MV-4-11 (cell line): ENCODE data around the gene PPP3CA.
"Not testable (repeated sequence)": the region's sequence is repeated elsewhere in the genome, so short reads cannot be mapped to it uniquely, and the experiment has no call there.

Experiments used
- DNase-seq: peaks from one replicate; lab custom pipeline; 2025; lab: John Stamatoyannopoulos, UW

PPP3CA gene

GRCh38 chr4:101211146-101211553 lies 136.2 kb downstream of the PPP3CA start:
- DNase-seq, result no peak

GRCh38 chr4:101210331-101210730 lies 137.0 kb downstream of the PPP3CA start:
- no peak for DNase-seq

DNA sequence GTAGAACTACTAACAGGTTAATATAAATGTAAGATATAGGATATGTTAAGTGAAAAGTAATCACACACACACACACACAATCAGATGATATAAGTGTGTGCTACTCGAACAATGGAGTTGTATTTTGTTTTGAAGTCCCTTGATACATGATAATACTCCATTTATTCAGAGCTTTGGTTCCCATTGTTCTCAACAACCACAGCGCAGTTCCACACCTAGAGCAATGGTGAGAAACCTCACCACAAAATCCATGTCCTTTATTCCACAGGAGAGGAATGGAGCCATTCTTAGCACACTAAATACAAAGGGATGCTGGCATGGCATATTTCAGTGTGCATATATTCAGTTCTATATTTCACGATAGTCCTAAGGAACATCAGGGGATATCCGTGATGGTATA lies 139.2 kb downstream of the PPP3CA start:
- no peak for DNase-seq

- peak; percentile 88 for DNase-seq
These were observed 141.4 kb downstream of the PPP3CA start for GRCh38 chr4:101205916-101206315.

GRCh38 chr4:101201421-101201820 lies 145.9 kb downstream of the PPP3CA start:
- DNase-seq, result no peak

DNA sequence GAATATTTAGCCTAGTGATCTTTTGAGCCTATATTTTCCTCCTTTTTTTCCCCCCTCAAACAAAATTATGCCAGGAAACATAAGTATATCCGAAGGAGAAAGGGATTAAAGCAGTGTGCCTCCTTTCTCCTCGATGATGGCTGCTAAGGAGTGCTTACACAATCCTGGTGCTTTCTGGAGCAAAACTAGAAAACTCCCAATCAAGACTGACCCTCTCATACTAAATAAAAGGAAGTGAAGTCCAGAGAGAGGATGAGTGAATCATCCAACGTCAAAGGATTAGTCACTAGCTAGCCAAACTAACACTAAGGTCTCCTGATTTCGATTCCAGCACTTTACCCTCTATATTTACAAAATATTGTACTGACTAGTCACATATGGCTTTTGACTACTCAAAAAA lies 146.8 kb downstream of the PPP3CA start:
- peak; percentile 93 for DNase-seq

DNA sequence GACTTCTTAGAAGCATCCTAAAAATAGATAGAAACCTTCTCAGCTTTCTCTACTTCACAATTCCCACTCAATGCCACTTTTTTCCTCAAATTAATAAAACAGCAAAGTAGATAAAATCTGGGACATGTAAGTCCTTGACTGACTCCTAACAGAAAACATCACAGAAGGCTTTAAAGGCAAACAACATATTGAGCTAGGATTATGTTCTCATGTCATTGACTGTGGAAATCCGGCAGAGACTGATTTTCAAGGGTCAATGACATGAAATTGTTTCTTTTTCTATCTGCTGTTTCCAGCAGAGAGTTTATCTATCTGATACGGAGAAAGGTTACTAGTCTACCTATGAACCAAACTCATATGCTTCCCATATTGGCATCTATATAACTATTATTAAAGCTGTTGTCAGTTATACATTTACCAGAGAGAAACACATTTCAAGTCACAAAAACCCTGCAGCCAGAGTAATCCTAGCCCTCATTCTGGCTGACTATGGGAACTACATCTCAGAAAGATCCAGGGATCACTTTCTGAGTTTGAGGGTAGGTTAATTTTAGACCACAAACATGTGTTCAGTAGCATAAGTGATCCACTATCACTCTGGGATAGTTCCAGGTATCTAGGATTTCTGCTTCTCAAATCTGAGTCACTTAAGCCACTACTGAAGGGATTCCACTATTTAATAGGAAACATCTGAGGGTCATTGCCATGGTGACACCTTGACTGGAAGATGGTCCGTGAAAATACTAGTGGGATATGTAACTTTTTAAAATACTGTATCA lies 147.6 kb downstream of the PPP3CA start:
- DNase-seq, result no peak

- no peak for DNase-seq
These were observed 148.5 kb downstream of the PPP3CA start for GRCh38 chr4:101198682-101199339.

DNA sequence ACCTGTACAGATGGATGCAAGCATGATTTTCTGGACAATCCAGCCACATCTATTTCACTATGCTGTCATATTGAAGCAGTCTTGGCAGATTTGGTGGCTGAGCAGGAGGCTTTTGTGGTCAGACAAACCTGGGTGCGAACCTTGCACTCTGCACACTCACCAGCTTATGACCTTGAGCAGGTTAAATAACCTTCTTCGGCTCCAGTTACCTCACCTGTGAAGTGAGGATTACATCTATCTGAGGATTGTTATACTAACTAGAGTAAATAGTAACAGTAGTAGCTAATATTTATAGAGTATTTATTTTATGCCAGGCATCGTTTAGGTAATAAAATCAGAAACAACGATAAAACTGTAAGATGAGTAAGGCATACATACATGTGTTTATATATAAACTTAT lies 150.0 kb downstream of the PPP3CA start:
- DNase-seq, result no peak

GRCh38 chr4:101192244-101192643 lies 155.1 kb downstream of the PPP3CA start:
- DNase-seq, result no peak

DNA sequence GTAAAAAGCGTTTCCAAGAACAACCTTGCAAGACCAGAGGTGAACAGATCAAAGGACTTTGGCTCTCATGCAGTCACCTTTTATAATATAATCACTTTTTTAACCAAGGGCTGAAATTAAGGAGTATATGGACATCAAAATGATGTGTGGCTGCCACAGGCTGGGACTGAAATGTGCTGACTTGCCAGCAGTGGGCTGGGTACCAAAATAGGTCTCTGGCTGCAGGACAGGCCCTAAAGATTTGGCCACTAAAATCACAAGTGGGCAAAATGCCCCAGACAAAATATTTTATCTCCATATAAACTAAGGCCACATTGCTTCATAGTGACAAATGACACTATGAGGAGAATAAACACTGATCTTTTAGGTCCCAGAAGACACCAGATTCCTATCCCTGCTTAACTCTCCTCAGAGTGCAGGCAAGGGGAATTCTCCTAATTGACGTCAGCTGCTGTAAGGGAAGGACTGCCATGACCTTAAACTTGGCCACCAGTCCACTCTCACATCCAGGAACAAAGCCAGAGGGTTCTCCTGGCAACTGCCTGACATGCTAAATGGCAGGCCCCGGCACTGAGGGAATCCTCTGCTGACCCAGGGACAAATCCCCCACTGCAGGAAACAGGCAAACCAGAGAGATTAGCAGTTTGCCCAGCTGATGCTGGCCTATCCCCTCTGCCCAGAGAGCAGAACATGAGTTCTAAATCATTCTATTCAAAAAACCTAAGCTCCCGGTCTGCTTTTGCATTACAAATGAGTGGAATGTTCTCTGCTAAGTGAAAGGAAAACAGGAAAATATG lies 155.8 kb downstream of the PPP3CA start:
- DNase-seq, result no peak

GRCh38 chr4:101190751-101191150 lies 156.6 kb downstream of the PPP3CA start:
- DNase-seq, result no peak

DNA sequence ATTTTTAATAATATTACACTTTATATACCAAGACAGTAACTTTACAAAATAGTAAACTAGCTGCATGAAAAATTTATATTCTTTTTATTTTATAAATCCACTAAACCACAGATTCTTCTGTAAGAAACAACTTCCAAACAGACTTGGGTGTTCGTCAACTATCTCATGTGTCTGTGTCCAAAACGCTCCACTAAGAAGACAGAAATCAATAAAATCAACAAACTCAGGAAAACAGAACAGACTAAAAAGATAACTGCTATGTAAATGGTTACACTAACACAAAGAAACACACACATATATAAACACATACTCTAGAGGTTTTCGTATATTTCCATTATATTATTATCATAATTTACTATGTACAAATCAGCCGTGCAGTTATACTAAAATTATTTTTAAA lies 158.4 kb downstream of the PPP3CA start:
- DNase-seq, result no peak

GRCh38 chr4:101187841-101188240 lies 159.5 kb downstream of the PPP3CA start:
- no peak for DNase-seq

GRCh38 chr4:101186567-101187184 lies 160.7 kb downstream of the PPP3CA start:
- DNase-seq, result no peak

GRCh38 chr4:101184668-101185067 lies 162.7 kb downstream of the PPP3CA start:
- DNase-seq, result no peak

DNA sequence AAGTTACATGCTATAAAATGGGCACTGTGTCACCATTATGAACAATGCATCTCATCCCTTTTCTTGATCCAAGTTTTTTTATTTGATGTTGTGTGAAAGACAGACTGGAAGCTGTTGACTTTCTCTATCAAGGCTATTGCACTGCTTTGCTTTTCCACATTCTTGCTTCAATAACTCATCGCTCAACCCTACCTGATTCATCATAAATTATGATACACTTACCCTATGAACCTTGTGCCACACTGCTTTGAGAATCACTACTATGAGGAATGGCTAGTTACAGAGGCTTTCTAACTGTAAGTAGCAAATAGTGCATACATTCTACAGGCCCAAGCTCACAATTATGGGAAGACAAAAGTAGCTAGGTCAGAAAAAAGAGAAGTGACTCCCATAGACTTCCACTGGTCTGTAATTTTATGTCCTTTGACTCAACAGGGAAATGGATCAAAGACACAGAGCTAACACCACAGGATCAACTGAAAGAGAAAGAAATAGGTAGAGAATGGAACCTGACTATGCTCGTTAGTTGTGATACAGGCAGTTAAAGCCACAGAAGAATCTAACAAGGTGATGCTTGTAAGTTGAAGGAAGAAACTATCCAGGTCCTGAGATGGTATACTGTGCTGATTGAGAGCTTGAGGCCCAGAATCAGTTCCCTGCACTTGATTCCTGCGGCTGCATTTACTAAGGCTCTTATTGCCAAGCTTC lies 163.5 kb downstream of the PPP3CA start:
- peak; percentile 74 for DNase-seq

DNA sequence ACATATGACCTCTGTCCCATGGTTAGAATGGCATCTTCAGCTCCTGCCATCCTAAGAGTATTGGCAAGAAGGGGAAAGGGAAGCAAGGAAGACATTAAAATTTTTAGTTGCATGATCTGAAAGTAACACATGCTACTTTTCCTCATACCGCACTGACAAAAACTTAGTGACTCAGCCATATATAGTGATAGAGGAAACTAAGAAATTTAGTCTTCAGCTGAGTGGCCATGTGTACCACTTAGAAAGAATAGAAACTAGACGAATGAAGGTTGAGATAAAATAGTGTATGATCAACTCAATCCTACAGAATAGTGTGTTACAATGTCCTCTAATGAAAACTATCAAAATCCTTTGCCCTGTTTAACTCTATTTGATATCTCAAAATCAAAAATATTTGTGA lies 164.1 kb downstream of the PPP3CA start:
- DNase-seq, result peak; percentile 50

- DNase-seq, result not testable (repeated sequence)
These were observed 164.6 kb downstream of the PPP3CA start for GRCh38 chr4:101182688-101183087.

GRCh38 chr4:101178731-101179130 lies 168.6 kb downstream of the PPP3CA start:
- no peak for DNase-seq

DNA sequence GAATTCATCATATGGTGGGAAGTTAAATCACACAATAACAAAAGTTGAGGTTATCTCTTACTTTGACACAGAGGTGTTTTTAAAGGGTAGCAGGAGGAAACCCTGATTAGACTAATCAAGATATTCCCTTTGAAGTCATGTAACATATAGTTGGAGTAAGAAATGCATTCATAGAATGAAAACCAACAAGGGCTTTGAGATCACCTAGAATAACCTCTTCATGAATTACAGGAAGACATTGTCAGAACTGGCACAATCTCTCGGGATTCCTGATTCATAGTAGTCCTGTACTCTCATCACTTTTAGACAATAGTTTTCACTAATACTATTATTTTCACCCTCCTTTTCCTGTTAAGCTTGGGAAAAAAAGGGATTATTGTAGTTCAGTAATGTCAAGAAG lies 170.2 kb downstream of the PPP3CA start:
- no peak for DNase-seq
